Panc1 (cell line): ENCODE measurements around the gene ELL2. TPM values are rescaled to one million over a fixed set of nuclear protein-coding genes. Genes with fewer than 3 reads are reported as not detected.

ENCODE experiments used
- ATAC-seq: fragments of 200-7000 bp; cut with Tn5 transposase; 2 replicates; pipeline ENCODE4 v1.9.1; 2020; ENCODE audit warnings: mild to moderate bottlenecking, moderate library complexity
- BruUV-seq: library from RNA; stranded (reverse); fragments of 400-500 nt; replicated peaks from 2 replicates; lab custom pipeline; 2021; lab: Mats Ljungman, UMichigan
- CTCF ChIA-PET: fragments of 300-600 bp; sonication (Branson Sonifier 250); formaldehyde crosslinking; loops from one replicate; lab custom pipeline; 2022; ENCODE audit warnings: antibody characterized with exemption; lab: Charles Lee
- POLR2A ChIA-PET: fragments of 300-600 bp; sonication (Branson Sonifier 250); formaldehyde crosslinking; loops from one replicate; lab custom pipeline; 2022; ENCODE audit warnings: antibody characterized with exemption; lab: Charles Lee
- DNase-seq: peaks from one replicate; pipeline ENCODE4 v3.0.0-alpha.2; 2010; ENCODE audit warnings: low read depth, low spot score
- H3K27ac ChIP-seq: 2 replicates; pipeline ENCODE4 v1.5.1; 2011; ENCODE audit warnings: mild to moderate bottlenecking, low read length, inconsistent platforms
- H3K27me3 ChIP-seq: fragments of 200-500 bp; sonication (Bioruptor generic); 2 replicates; pipeline ENCODE4 v1.6.0; 2014; ENCODE audit warnings: low read length, inconsistent platforms; ENCODE audit not compliant: control insufficient read depth, insufficient read depth
- H3K36me3 ChIP-seq: fragments of 200-500 bp; sonication (Bioruptor generic); 2 replicates; pipeline ENCODE4 v1.5.1; 2014; ENCODE audit warnings: inconsistent platforms, mild to moderate bottlenecking, low read length, moderate library complexity; ENCODE audit not compliant: control insufficient read depth, insufficient read depth
- H3K4me1 ChIP-seq: 2 replicates; pipeline ENCODE4 v1.5.1; 2011; ENCODE audit warnings: inconsistent platforms, mild to moderate bottlenecking, low read length, moderate library complexity; ENCODE audit not compliant: control insufficient read depth, insufficient read depth
- H3K4me3 ChIP-seq, 2 experiments: 2 replicates each; pipeline ENCODE4 v1.5.1; 2011 to 2012; ENCODE audit warnings: low read depth in 2 of 2, low read length in 2 of 2, mild to moderate bottlenecking in 2 of 2, inconsistent platforms in 1 of 2, moderate library complexity in 1 of 2
- H3K9me3 ChIP-seq: fragments of 200-500 bp; sonication (Bioruptor generic); 2 replicates; pipeline ENCODE4 v1.5.1; 2014; ENCODE audit warnings: low read depth, mild to moderate bottlenecking, inconsistent platforms, low read length, moderate library complexity; ENCODE audit not compliant: control insufficient read depth, insufficient read depth
- CTCF ChIP-seq: fragments of 450-650 bp; IDR thresholded peaks from 2 replicates; pipeline ENCODE4 v1.5.1; 2017; ENCODE audit warnings: mild to moderate bottlenecking
- POLR2AphosphoS5 ChIP-seq: IDR thresholded peaks from 2 replicates; pipeline ENCODE4 v1.6.1; 2012; ENCODE audit warnings: mild to moderate bottlenecking, low read depth, low read length, moderate library complexity
- REST ChIP-seq, 2 experiments: IDR thresholded peaks; 2 replicates each; pipeline ENCODE4 v1.6.1; 2011 to 2012; ENCODE audit warnings: low read depth in 2 of 2, control low read depth in 1 of 2, low read length in 1 of 2, mild to moderate bottlenecking in 1 of 2, moderate library complexity in 1 of 2; ENCODE audit not compliant: insufficient read depth in 1 of 2
- SIN3A ChIP-seq: IDR thresholded peaks from 2 replicates; pipeline ENCODE4 v1.6.1; 2012; ENCODE audit warnings: low read depth, mild to moderate bottlenecking, low read length, moderate library complexity, borderline replicate concordance; ENCODE audit not compliant: insufficient read depth
- TCF7L2 ChIP-seq: IDR thresholded peaks from 2 replicates; pipeline ENCODE4 v1.6.1; 2011; ENCODE audit warnings: mild to moderate bottlenecking, low read depth, low read length, inconsistent platforms
- in situ Hi-C: cut with HindIII; loops from 2 replicates; pipeline ENCODE4 v1.10.0; 2016; ENCODE audit warnings: low sequenced_read_pairs, low pct_unique_long_range_greater_than_20kb
- intact Hi-C: fragments of 100-400 bp; cut with micrococcal nuclease; formaldehyde crosslinking; loops from one replicate; pipeline ENCODE4 v1.10.0; 2022; ENCODE audit not compliant: unreplicated experiment
- total RNA-seq: library from RNA; stranded (reverse); gene quantifications from one replicate; pipeline ENCODE4 v1.2.1, GENCODE V29; 2021; ENCODE audit not compliant: unreplicated experiment

ELL2 gene
- total RNA-seq, 1 experiment from 2014 or later: 68.5 TPM

GRCh38 chr5:96004754-96005153 is 43.1 kb upstream of the ELL2 start:
- intact Hi-C loops (no loop called here), in situ Hi-C loops (no loop called here)
- ChIA-PET POLR2A (no interaction called here), CTCF (no interaction called here)
- no TSS peak for BruUV-seq
- Histone ChIP-seq H3K4me1 (no peaks in the 10 kb centered on the region), H3K36me3 (no peaks in the 10 kb centered on the region), H3K4me3 (no peak overlapping the region), H3K27me3 (no peaks in the 10 kb centered on the region), H3K9me3 (no peaks in the 10 kb centered on the region; the same call in 1 of the 2 replicates), H3K27ac (no peak overlapping the region)
- TF ChIP-seq POLR2AphosphoS5: no peak
- no peak for TF ChIP-seq SIN3A
- TF ChIP-seq TCF7L2: no peak
- no peak for TF ChIP-seq REST (IDR thresholded peaks at IDR 0.05; ENCODE audit: insufficient read depth in 1 of 2, low read depth in 2 of 2, low read length in 1 of 2)
- DNase-seq: no peak
- ATAC-seq: no peak

GRCh38 chr5:96004087-96004486 is 42.4 kb upstream of the ELL2 start:
- Histone ChIP-seq H3K4me3 (no peak overlapping the region), H3K27me3 (no peaks in the 10 kb centered on the region), H3K4me1 (no peaks in the 10 kb centered on the region), H3K27ac (no peak overlapping the region), H3K36me3 (no peaks in the 10 kb centered on the region), H3K9me3 (no peaks in the 10 kb centered on the region; the same call in 1 of the 2 replicates)
- intact Hi-C loops: no loop called here
- no TSS peak for BruUV-seq
- TF ChIP-seq SIN3A: no peak
- TF ChIP-seq TCF7L2: no peak
- TF ChIP-seq POLR2AphosphoS5: no peak
- TF ChIP-seq CTCF: no peak
- no peak for TF ChIP-seq REST (IDR thresholded peaks at IDR 0.05; ENCODE audit: insufficient read depth in 1 of 2, low read depth in 2 of 2, low read length in 1 of 2)
- ChIA-PET CTCF (no interaction called here), POLR2A (interaction anchor here (0.7 kb wide), 1 partner anchor 69 kb away, joined by 5 read pairs; no protein-coding TSS in a partner anchor)
- in situ Hi-C loops: no loop called here
- DNase-seq (no peak), ATAC-seq (no peak)
